K562 (cell line): Measurements from ENCODE around the gene WNT7A. TPM values are rescaled to one million over a fixed set of nuclear protein-coding genes. Genes with fewer than 3 reads are reported as not detected.

Experiments
- ATAC-seq: fragments of 200-7000 bp; cut with Tn5 transposase; 3 replicates; pipeline ENCODE4 v1.9.1; 2020; ENCODE audit warnings: moderate library complexity
- BruUV-seq: library from RNA; stranded (reverse); fragments of 400-500 nt; replicated peaks from 2 replicates; lab custom pipeline; 2021; lab: Mats Ljungman, UMichigan
- CTCF ChIA-PET: fragments of 300-600 bp; formaldehyde crosslinking; extraction: SDS; loops from one replicate; lab custom pipeline; 2021; ENCODE audit warnings: low intra/inter-chr PET ratio; lab: Yijun Ruan, JAX
- POLR2A ChIA-PET: fragments of 300-600, 350-650 bp; sonication (Branson Sonifier 250); formaldehyde crosslinking; extraction: SDS; loops from one replicate; lab custom pipeline; 2021; ENCODE audit warnings: antibody characterized with exemption, inconsistent platforms; lab: Yijun Ruan, JAX
- DNase-seq, 4 experiments: peaks; one replicate each; pipeline versions ENCODE4 v3.0.0 to v3.0.0-alpha.2; 2011 to 2018; ENCODE audit warnings: low spot score in 3 of 4, mixed read lengths in 3 of 4; ENCODE audit errors: extremely low read depth in 1 of 4
- FAIRE-seq: peaks from 2 replicates; lab custom pipeline; 2011; peaks lifted over from hg19 to GRCh38; lab: Jason Lieb, UNC
- H2AFZ ChIP-seq: 2 replicates; pipeline ENCODE4 v1.6.0; 2011; ENCODE audit warnings: low read depth, low read length, control low read depth, inconsistent platforms
- H3K27ac ChIP-seq: fragments of 200-600 bp; 3 replicates; pipeline ENCODE4 v1.8.0; 2011; ENCODE audit warnings: low read depth, mild to moderate bottlenecking, control low read depth, inconsistent platforms, low read length, moderate library complexity, mixed read lengths; ENCODE audit errors: extremely low read depth
- H3K27me3 ChIP-seq, 2 experiments: fragments of 300-600 bp in 1 of 2; 2 replicates in 1 of 2; 3 replicates in 1 of 2; pipeline versions ENCODE4 v1.6.0 to v1.8.0; 2011; ENCODE audit warnings: inconsistent platforms in 2 of 2, low read length in 2 of 2, mild to moderate bottlenecking in 1 of 2, mixed read lengths in 1 of 2, moderate library complexity in 1 of 2; ENCODE audit not compliant: control insufficient read depth in 2 of 2, insufficient read depth in 2 of 2
- H3K36me3 ChIP-seq: fragments of 300-600 bp; 3 replicates; pipeline ENCODE4 v1.8.0; 2011; ENCODE audit warnings: mild to moderate bottlenecking, low read length, inconsistent platforms; ENCODE audit not compliant: control insufficient read depth, insufficient read depth
- H3K4me1 ChIP-seq, 2 experiments: fragments of 200-600 bp in 1 of 2; replicated peaks in 1 of 2; 2 replicates in 1 of 2; 3 replicates in 1 of 2; pipeline versions ENCODE4 v1.5.1 to v1.8.0; 2011; ENCODE audit warnings: inconsistent platforms in 2 of 2, low read length in 2 of 2, mild to moderate bottlenecking in 1 of 2, mixed read lengths in 1 of 2, moderate library complexity in 1 of 2; ENCODE audit not compliant: control insufficient read depth in 2 of 2, insufficient read depth in 2 of 2
- H3K4me2 ChIP-seq: 2 replicates; pipeline ENCODE4 v1.6.1; 2011; ENCODE audit warnings: low read length, control low read depth, inconsistent platforms, mixed read lengths; ENCODE audit not compliant: insufficient read depth
- H3K4me3 ChIP-seq: fragments of 200-600 bp; sonication (generic), shearing (Covaris generic); 2 replicates; pipeline ENCODE4 v1.5.1; 2016; ENCODE audit warnings: control low read depth, inconsistent platforms
- H3K79me2 ChIP-seq: fragments of 200-600 bp; 3 replicates; pipeline ENCODE4 v1.8.0; 2011; ENCODE audit warnings: low read length, inconsistent platforms; ENCODE audit not compliant: control insufficient read depth, insufficient read depth
- H3K9ac ChIP-seq, 2 experiments: 2 replicates each; pipeline versions ENCODE4 v1.6.0 to v1.6.1; 2011; ENCODE audit warnings: low read depth in 2 of 2, low read length in 2 of 2, control low read depth in 1 of 2, inconsistent platforms in 1 of 2, mild to moderate bottlenecking in 1 of 2, mixed read lengths in 1 of 2; ENCODE audit not compliant: insufficient read depth in 1 of 2
- H3K9me1 ChIP-seq: one replicate; pipeline ENCODE4 v1.6.0; 2011; ENCODE audit warnings: inconsistent platforms, mild to moderate bottlenecking, low read length, moderate library complexity; ENCODE audit not compliant: control insufficient read depth, insufficient read depth
- H3K9me3 ChIP-seq: replicated peaks from 2 replicates; pipeline ENCODE4 v1.5.1; 2011; ENCODE audit warnings: low read depth, low read length, inconsistent platforms; ENCODE audit not compliant: control insufficient read depth, insufficient read depth
- H4K20me1 ChIP-seq: replicated peaks from 2 replicates; pipeline ENCODE4 v1.6.1; 2011; ENCODE audit warnings: low read length, inconsistent platforms, mixed read lengths; ENCODE audit not compliant: control insufficient read depth, insufficient read depth
- MAX ChIP-seq: sonication (generic); formaldehyde crosslinking; IDR thresholded peaks from 2 replicates; pipeline ENCODE4 v1.9.0; 2022; ENCODE audit warnings: mild to moderate bottlenecking, missing genetic modification reagents
- TBL1XR1 ChIP-seq, 2 experiments: IDR thresholded peaks; 2 replicates each; pipeline ENCODE4 v1.6.1; 2012; ENCODE audit warnings: improper control_type of control experiment in 2 of 2, low read length in 2 of 2, mild to moderate bottlenecking in 1 of 2
- ZNF644 ChIP-seq: fragments of 200-800 bp; sonication (Bioruptor generic); IDR thresholded peaks from 2 replicates; pipeline ENCODE4 v1.6.1; 2016; ENCODE audit warnings: low read depth, missing genetic modification characterization, missing compliant biosample characterization
- WGBS: fragments of 100-300 bp; shearing (Covaris generic); methylation state at CpG from one replicate; pipeline ENCODE4 v1.1.6; 2016; ENCODE audit warnings: low coverage, mixed read lengths; ENCODE audit not compliant: insufficient coverage; ENCODE audit errors: missing lambda C conversion rate; 5-methylcytosine and 5-hydroxymethylcytosine counted together
- in situ Hi-C: fragments of 300-500 bp; cut with MboI; formaldehyde crosslinking; loops from 4 replicates; pipeline ENCODE4 v1.15.0; 2018; ENCODE audit warnings: inconsistent platforms, mixed read lengths
- intact Hi-C: fragments of 100-400 bp; cut with micrococcal nuclease; formaldehyde crosslinking; loops from 2 replicates; pipeline ENCODE4 v1.14.2; 2022
- polyA plus RNA-seq, 8 experiments: library from polyadenylated mRNA; depleted of rRNA in 4 of 8; stranded (reverse) in 5 of 8; unstranded in 3 of 8; fragments of >200 nt; fragmentation: Nextera tagmentation in 2 of 8; fragmentation: Illumina TruSeq in 1 of 8; extraction: Ambion mirVana in 2 of 8; extraction: Trizol in 1 of 8; gene quantifications; 2 replicates each; pipeline versions ENCODE4 v1.2.1 to v1.2.3, GENCODE V29; 2011 to 2014; ENCODE audit warnings: inconsistent platforms in 1 of 8, missing spikeins in 1 of 8
- total RNA-seq, 7 experiments: library from RNA; depleted of rRNA in 6 of 7; stranded (reverse); fragments of >200 nt in 6 of 7; fragmentation: Illumina TruSeq in 2 of 7; extraction: Trizol in 2 of 7; gene quantifications; 2 replicates each; pipeline versions ENCODE4 v1.2.1 to v1.2.3, GENCODE V29; 2011 to 2021; ENCODE audit warnings: low replicate concordance in 1 of 7
- TF ChIP-seq, protein P1 (sequence below), 3 experiments: fragments of 200-800 bp in 1 of 3; sonication (Bioruptor generic) in 1 of 3; sonication (generic) in 1 of 3; formaldehyde crosslinking in 1 of 3; IDR thresholded peaks; 2 replicates each; pipeline versions ENCODE4 v1.6.1 to v1.8.0; 2016 to 2022; ENCODE audit warnings: mild to moderate bottlenecking in 2 of 3, missing compliant biosample characterization in 2 of 3, missing genetic modification characterization in 2 of 3, missing genetic modification reagents in 1 of 3
- TF ChIP-seq, protein P2 (sequence below): fragments of 450-650 bp; IDR thresholded peaks from 2 replicates; pipeline ENCODE4 v1.6.1; 2016; ENCODE audit warnings: borderline replicate concordance
- TF ChIP-seq, protein P3 (sequence below): fragments of 250-450 bp; sonication (Bioruptor Pico); IDR thresholded peaks from 2 replicates; pipeline ENCODE4 v1.6.1; 2021; ENCODE audit warnings: mild to moderate bottlenecking

WNT7A gene
- total and polyA plus RNA-seq, 9 of the 15 experiments (the other 6 are each of a cell fraction or from before 2014, with no cell fraction given), result 0.03 TPM; not detected in 8

- BruUV-seq, result no TSS peak
- no peaks in the 10 kb centered on the region for H3K4me1 ChIP-seq
- intact Hi-C loops, result no loop called here
- H3K9me3 ChIP-seq, result no peaks in the 10 kb centered on the region
- no peak for FAIRE-seq
- 1% methylated on average over 19 of the region's 19 CpGs for WGBS
- H3K9me1 ChIP-seq, result no peaks in the 10 kb centered on the region
- H4K20me1 ChIP-seq, result peaks cover 15% of the 10 kb centered on the region; the same call in 1 of the 2 replicates
- in situ Hi-C loops, result no loop called here
- H3K4me3 ChIP-seq, result no peak overlapping the region
- POLR2A ChIA-PET, result interaction anchor here (0.6 to 1.3 kb wide), 2 partner anchors 15 to 21 kb away, joined by 3 read pairs; no protein-coding TSS in a partner anchor
- no peaks in the 10 kb centered on the region for H3K79me2 ChIP-seq
- H3K36me3 ChIP-seq, result no peaks in the 10 kb centered on the region
- H2AFZ ChIP-seq, result no peak overlapping the region
- TF ChIP-seq, protein P1, sequence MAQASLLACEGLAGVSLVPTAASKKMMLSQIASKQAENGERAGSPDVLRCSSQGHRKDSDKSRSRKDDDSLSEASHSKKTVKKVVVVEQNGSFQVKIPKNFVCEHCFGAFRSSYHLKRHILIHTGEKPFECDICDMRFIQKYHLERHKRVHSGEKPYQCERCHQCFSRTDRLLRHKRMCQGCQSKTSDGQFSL (CRISPR knock-in tag; IDR thresholded peaks at IDR 0.05), result no peak
- TF ChIP-seq, protein P1 (tag; IDR thresholded peaks at IDR 0.05), result no peak
- no peak for TF ChIP-seq ZNF644 (tag)
- TF ChIP-seq MAX, result no peak
- TF ChIP-seq, protein P2, sequence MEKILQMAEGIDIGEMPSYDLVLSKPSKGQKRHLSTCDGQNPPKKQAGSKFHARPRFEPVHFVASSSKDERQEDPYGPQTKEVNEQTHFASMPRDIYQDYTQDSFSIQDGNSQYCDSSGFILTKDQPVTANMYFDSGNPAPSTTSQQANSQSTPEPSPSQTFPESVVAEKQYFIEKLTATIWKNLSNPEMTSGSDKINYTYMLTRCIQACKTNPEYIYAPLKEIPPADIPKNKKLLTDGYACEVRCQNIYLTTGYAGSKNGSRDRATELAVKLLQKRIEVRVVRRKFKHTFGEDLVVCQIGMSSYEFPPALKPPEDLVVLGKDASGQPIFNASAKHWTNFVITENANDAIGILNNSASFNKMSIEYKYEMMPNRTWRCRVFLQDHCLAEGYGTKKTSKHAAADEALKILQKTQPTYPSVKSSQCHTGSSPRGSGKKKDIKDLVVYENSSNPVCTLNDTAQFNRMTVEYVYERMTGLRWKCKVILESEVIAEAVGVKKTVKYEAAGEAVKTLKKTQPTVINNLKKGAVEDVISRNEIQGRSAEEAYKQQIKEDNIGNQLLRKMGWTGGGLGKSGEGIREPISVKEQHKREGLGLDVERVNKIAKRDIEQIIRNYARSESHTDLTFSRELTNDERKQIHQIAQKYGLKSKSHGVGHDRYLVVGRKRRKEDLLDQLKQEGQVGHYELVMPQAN, result no peak
- no peak for TF ChIP-seq TBL1XR1 (IDR thresholded peaks at IDR 0.05; ENCODE audit: low read length in 2 of 2)
- TF ChIP-seq, protein P3, sequence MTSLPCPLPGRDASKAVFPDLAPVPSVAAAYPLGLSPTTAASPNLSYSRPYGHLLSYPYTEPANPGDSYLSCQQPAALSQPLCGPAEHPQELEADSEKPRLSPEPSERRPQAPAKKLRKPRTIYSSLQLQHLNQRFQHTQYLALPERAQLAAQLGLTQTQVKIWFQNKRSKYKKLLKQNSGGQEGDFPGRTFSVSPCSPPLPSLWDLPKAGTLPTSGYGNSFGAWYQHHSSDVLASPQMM (CRISPR knock-in tag), result no peak
- CTCF ChIA-PET, result no interaction called here
- H3K27me3 ChIP-seq, result peaks cover 66 to 91% of the 10 kb centered on the region in 2 experiments
- H3K27ac ChIP-seq, result no peak overlapping the region
- no peak for DNase-seq
- H3K9ac ChIP-seq, result no peak overlapping the region
- H3K4me2 ChIP-seq, result no peak overlapping the region
- ATAC-seq, result no peak
These were observed 92.2 kb downstream of the WNT7A start for GRCh38 chr3:13787533-13788132.
